GM21515 (cell line): ENCODE data around the gene S100A12.
"Not testable (repeated sequence)": the region's sequence is repeated elsewhere in the genome, so short reads cannot be mapped to it uniquely, and the experiment has no call there.

ENCODE experiments used
- ATAC-seq: cut with Tn5 transposase; IDR thresholded peaks from one replicate; pipeline ENCODE4 v1.9.1; 2021; ENCODE audit not compliant: unreplicated experiment

The S100A12 gene

DNA sequence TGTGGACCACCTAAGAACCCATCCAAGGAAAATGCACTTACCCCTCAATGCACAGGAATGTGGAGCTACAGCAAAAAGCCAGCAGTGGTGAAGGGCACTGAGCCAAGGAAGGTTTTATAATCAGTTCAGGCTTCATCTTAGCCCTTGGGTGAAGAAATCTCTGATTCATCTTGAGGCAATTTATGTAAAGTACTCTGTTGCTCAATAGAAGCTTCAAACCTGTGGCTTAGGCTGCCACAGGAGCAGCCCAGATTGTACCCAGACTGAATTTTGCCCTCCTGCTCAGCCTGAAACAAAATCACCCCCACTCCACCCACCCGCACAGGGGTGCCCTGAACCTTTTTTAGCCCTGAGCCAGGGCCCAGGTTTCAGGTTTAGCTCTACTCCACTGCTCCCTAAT, at the start of gene S100A12:
Gene S100A12 (minus strand): TSS at position 111 of the 400 bp plus-strand sequence. CDS start 1,029 bp downstream, outside the sequence.
- no peak for ATAC-seq

GRCh38 chr1:153422450-153423068, 47.1 kb upstream of the S100A12 start:
- ATAC-seq: no peak

- no peak for ATAC-seq
Measured at GRCh38 chr1:153420306-153420705, 44.9 kb upstream of the S100A12 start.

GRCh38 chr1:153419436-153419793, 44.0 kb upstream of the S100A12 start:
- ATAC-seq: not testable (repeated sequence)

DNA sequence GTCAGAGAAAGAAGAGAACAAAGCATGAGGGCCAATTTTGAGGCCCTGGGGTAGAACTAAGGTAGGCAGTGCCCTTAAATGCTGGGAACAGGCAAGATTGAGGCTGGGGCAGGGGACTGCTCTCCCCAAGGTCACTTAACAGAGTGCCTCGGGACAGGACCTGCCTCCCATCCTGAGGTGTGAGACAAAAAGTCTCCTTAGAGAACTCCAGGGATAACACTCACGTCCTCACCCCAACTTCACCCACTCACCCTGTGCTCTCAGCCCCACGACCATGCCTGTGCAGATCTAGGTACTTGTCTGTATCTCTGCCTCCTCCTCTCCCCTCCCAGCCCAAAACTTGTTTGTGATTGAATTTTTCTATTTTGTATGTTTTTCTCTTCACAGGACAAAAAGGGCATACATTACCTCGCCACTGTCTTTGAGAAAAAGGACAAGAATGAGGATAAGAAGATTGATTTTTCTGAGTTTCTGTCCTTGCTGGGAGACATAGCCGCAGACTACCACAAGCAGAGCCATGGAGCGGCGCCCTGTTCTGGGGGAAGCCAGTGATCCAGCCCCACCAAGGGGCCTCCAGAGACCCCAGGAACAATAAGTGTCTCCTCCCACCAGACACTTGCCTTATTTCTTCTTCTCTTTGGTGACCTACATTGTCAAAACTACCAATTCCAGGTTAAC, 43.5 kb upstream of the S100A12 start:
- not testable (repeated sequence) for ATAC-seq

- no peak for ATAC-seq
Measured at GRCh38 chr1:153417136-153417888, 41.9 kb upstream of the S100A12 start.

- ATAC-seq: no peak
Measured at GRCh38 chr1:153415850-153416570, 40.6 kb upstream of the S100A12 start, which contains the start of gene S100A7A. Gene S100A7A, plus strand, starts transcription at chr1:153416520. Its CDS starts 1,563 bp downstream, at chr1:153418083.

DNA sequence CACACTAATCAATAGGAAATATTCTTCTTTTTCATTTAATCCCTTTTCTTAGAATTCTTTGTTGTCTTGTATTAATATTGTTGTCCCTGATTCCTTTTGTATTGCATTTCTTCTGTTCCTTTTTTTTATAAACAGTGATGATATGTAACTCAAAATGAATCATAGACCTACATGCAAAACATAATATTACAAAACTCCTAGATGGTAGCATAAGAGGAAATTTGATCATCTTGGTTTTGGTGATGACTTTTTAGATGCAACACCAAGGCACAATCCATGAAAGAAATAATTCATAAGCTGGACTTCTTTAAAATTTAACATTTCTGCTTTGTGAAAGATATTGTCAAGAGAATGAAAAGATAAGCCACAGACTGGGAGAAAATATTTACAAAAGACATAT, 38.5 kb upstream of the S100A12 start:
- ATAC-seq: not testable (repeated sequence)

DNA sequence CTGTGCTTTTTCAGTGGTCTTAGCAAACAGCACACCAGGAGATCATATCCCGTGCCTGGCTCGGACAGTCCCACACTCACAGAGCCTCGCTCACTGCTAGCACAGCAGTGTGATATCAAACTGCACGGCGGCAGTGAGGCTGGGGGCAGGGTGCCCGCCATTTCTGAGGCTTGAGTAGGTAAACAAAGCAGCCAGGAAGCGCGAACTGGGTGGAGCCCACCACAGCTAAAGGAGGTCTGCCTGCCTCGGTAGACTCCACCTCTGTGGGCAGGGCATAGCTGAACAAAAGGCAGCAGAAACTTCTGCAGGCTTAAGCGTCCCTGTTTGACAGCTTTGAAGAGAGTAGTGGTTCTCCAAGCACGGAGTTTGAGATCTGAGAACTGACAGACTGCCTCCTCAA, 31.9 kb upstream of the S100A12 start:
- ATAC-seq: not testable (repeated sequence)

DNA sequence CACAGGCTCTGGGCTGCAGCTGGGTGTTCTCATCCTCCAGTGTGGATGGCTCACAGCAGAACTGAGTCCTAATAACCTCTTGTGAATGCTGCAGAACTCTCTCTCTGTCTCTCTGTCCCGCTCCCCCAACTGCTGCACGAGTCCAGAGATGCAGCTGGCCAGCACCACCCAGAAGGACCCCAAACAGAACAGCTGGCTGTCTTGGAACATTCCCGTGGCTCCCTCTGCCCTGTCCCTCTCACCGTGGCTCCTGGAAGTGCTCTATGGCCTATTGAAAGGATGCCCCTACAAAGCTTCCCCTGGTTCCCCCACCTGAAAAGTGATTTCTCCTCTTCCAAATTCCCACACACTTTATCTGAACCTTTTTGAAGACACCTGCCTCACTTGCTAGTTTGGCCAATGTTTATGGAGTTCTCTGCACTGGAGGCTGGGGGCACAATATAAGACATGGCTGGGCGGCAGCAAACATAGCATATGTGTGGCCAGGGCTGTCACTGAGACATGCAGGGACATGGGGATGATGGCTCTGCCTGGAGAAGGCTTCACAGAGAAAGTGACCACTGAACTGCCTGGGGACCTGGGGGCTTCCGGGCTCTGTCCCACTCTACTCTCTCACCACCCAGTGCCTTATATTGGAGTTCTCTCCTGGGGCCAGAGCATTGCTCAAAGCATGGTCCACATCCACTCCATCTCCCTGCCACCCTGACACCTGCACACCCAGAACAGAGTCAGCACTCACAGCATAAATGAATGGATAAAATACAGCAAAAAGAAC, 30.6 kb upstream of the S100A12 start:
- not testable (repeated sequence) for ATAC-seq

GRCh38 chr1:153404768-153405167, 29.3 kb upstream of the S100A12 start:
- ATAC-seq: no peak

GRCh38 chr1:153404086-153404635, 28.7 kb upstream of the S100A12 start:
- ATAC-seq: no peak

DNA sequence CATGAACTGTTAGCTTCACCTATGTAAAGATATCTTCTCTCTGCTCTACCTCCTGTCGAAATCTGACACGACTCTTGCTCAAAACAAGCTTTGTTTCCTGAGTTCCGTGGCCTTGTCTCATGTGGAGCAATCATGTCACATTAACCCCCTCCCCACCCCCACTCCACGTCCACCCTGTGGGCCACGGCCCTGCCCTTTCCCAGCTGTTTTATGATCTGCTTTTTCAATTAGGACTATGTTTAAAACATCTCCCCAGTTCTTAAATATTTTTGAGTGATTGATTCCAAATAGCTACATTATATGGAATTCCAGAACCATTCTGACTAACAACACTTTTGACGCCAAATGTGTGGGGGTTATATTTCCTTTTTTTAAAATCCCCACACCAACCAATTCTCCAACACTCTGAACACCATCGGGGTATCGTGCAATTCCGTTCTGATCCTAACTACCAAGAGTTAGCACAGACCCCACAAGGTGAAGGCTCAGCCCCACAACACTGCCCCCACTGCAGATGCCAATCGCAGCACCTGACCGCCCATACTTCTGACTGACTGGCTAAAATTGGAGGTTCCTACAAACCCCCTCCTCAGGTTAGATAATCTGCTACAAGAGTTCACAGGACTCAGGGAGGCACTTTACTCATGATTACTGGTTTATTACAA, 28.1 kb upstream of the S100A12 start:
- no peak for ATAC-seq

DNA sequence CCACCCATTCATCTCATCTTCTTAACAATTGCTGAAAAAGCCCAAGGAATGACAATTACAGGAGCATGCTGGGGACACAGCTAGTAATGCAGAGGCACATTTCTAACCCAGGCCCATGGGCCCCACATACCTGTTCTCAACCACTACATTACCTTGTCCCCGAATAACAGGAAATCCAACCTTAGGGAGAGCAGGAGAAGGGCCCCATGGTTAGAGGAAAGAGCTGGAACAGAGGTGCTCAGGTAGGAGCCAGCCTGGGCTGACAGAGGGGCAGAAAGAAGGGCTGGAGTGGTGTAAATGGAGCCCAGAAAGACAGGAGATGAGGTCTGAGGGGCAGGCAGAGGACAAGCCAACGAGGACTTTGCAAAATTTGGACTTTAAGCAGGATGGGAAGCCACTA, 26.8 kb upstream of the S100A12 start:
- no peak for ATAC-seq

DNA sequence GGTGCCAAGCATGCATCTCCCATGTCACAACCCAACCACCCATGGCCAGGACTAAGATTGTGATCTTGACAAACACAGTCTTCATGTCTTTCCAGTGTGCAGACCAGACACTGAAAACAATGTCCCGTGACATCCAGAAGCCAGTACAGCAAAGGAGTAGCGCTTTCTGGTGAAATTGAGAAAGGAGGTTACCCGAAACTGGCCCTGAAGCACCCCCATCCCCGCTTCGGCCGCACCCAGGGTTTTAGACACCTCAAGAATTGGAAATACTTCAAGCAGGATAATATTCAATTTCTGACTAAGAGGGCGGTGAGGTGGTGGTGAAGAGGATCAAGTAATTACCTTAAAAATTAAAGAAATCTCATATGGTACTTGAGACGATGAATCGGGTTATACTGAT, 26.0 kb upstream of the S100A12 start:
- no peak for ATAC-seq

- ATAC-seq: no peak
Measured at GRCh38 chr1:153400244-153400643, 24.8 kb upstream of the S100A12 start.

DNA sequence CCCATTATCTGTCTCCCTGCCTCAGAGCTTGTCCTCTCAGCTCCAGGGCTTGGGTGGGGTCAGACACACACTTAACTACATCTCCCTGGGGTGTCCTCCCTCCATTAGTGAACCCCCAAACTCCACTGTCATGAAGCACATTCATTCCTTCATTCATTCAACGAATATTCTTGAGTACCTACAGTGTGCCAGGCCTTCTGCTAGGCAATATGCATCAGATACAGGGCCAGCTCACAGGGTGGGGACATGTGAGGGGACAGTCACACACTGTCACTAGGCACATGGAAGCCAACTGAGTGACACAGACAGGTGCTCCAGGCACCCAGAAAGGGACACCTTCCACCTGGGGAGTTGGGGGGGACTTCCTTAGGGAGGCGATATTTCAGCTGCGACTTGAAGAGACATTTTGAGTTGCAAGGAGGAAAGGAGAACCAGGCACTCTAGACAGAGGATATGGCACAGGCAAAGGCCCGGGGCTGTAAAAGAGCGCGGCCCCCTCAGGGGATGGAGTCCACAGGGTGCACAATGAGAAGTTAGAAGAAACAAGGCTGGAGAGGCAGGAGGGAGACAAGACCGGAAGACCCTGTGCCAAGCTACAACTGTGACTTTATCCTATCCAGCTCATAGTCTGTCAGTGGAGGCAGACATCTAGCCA, 24.1 kb upstream of the S100A12 start:
- no peak for ATAC-seq

DNA sequence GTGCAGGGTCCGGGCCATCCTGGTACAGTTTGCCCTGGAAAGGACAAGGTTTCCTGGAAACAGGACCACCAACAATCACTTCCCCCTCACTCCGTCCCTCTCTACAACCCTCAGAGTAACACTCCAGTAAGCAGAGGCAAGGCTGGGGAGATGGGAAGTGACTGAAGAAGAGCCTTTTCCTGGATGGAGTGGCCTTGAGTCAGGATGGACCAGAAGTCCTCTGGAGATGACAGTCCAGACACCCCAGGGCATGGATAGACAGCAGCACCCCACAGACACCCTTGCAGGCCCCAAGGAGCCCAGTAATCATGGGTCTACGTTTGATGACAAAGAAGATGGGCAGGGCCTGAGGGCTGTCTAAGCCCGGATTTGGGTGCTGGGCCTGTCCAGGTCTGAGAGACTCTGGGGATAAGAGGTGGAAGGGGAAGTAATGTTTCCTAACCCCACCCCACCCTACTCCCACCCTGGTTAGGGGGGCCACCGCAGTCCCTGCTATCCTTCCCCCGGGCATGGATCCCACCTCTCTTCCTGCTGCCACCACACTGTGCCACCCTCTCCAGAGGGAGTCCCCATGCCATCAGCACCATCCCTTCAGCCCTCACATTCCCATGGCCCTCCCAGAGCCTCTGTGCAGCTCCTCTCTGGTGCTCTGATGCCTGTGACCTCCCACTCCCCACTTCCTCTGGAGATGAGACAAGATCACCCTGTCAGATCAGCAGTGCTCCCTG, 22.7 kb upstream of the S100A12 start:
- no peak for ATAC-seq
